Measurements from ENCODE around the gene MID1.

The MID1 gene

GRCh38 chrX:10483191-10483831 is 137.1 kb downstream of the MID1 start:
- no peak for TF ChIP-seq CTCF (IDR thresholded peaks at IDR 0.05; ENCODE audit: poor library complexity, severe bottlenecking)
- no peaks in the 10 kb centered on the region for H3K36me3 ChIP-seq (ENCODE audit: low read depth)
- no peak for ATAC-seq (ENCODE audit: low read depth)
- H3K9me3 ChIP-seq (ENCODE audit: severe bottlenecking), result no peaks in the 10 kb centered on the region
- H3K27me3 ChIP-seq (ENCODE audit: insufficient read depth, poor library complexity, severe bottlenecking), result no peaks in the 10 kb centered on the region
- no peak overlapping the region for H3K4me3 ChIP-seq (ENCODE audit: severe bottlenecking)
- no peak for DNase-seq (ENCODE audit: low spot score)
- H3K27ac ChIP-seq (ENCODE audit: poor library complexity, severe bottlenecking), result peak overlapping the region; percentile 76
- H3K4me1 ChIP-seq (ENCODE audit: insufficient read depth, poor library complexity, severe bottlenecking), result peaks cover 32% of the 10 kb centered on the region

GRCh38 chrX:10482708-10483107 is 137.7 kb downstream of the MID1 start:
- no peak overlapping the region for H3K27ac ChIP-seq (ENCODE audit: poor library complexity, severe bottlenecking)

GRCh38 chrX:10482261-10482660 is 138.1 kb downstream of the MID1 start:
- no peaks in the 10 kb centered on the region for H3K36me3 ChIP-seq (ENCODE audit: low read depth)
- no peak overlapping the region for H3K4me3 ChIP-seq (ENCODE audit: severe bottlenecking)
- DNase-seq (ENCODE audit: low spot score), result no peak
- H3K27ac ChIP-seq (ENCODE audit: poor library complexity, severe bottlenecking), result no peak overlapping the region
- H3K9me3 ChIP-seq (ENCODE audit: severe bottlenecking), result no peaks in the 10 kb centered on the region
- ATAC-seq (ENCODE audit: low read depth), result no peak
- peaks cover 32% of the 10 kb centered on the region for H3K4me1 ChIP-seq (ENCODE audit: insufficient read depth, poor library complexity, severe bottlenecking)
- no peak for TF ChIP-seq CTCF (IDR thresholded peaks at IDR 0.05; ENCODE audit: poor library complexity, severe bottlenecking)
- H3K27me3 ChIP-seq (ENCODE audit: insufficient read depth, poor library complexity, severe bottlenecking), result no peaks in the 10 kb centered on the region

More at GRCh38 chrX:10482708-10483107, 137.7 kb downstream of the MID1 start:
- no peak for TF ChIP-seq CTCF (IDR thresholded peaks at IDR 0.05; ENCODE audit: poor library complexity, severe bottlenecking)
- no peaks in the 10 kb centered on the region for H3K27me3 ChIP-seq (ENCODE audit: insufficient read depth, poor library complexity, severe bottlenecking)
- no peaks in the 10 kb centered on the region for H3K9me3 ChIP-seq (ENCODE audit: severe bottlenecking)
- DNase-seq (ENCODE audit: low spot score) (no peak), ATAC-seq (ENCODE audit: low read depth) (no peak)
- peaks cover 32% of the 10 kb centered on the region for H3K4me1 ChIP-seq (ENCODE audit: insufficient read depth, poor library complexity, severe bottlenecking)
- no peaks in the 10 kb centered on the region for H3K36me3 ChIP-seq (ENCODE audit: low read depth)
- H3K4me3 ChIP-seq (ENCODE audit: severe bottlenecking), result no peak overlapping the region

GRCh38 chrX:10480861-10481260 is 139.5 kb downstream of the MID1 start:
- Histone ChIP-seq H3K36me3 (ENCODE audit: low read depth) (no peaks in the 10 kb centered on the region), H3K4me3 (ENCODE audit: severe bottlenecking) (no peak overlapping the region), H3K9me3 (ENCODE audit: severe bottlenecking) (no peaks in the 10 kb centered on the region), H3K27ac (ENCODE audit: poor library complexity, severe bottlenecking) (no peak overlapping the region), H3K4me1 (ENCODE audit: insufficient read depth, poor library complexity, severe bottlenecking) (peaks cover 21% of the 10 kb centered on the region), H3K27me3 (ENCODE audit: insufficient read depth, poor library complexity, severe bottlenecking) (no peaks in the 10 kb centered on the region)
- DNase-seq (ENCODE audit: low spot score) (no peak), ATAC-seq (ENCODE audit: low read depth) (no peak)
- no peak for TF ChIP-seq CTCF (IDR thresholded peaks at IDR 0.05; ENCODE audit: poor library complexity, severe bottlenecking)

- TF ChIP-seq CTCF (IDR thresholded peaks at IDR 0.05; ENCODE audit: poor library complexity, severe bottlenecking), result no peak
- Histone ChIP-seq H3K36me3 (ENCODE audit: low read depth) (peaks cover 4% of the 10 kb centered on the region; the same call in 1 of the 2 replicates), H3K27ac (ENCODE audit: poor library complexity, severe bottlenecking) (no peak overlapping the region), H3K27me3 (ENCODE audit: insufficient read depth, poor library complexity, severe bottlenecking) (no peaks in the 10 kb centered on the region), H3K4me3 (ENCODE audit: severe bottlenecking) (no peak overlapping the region), H3K4me1 (ENCODE audit: insufficient read depth, poor library complexity, severe bottlenecking) (peaks cover 9% of the 10 kb centered on the region), H3K9me3 (ENCODE audit: severe bottlenecking) (no peaks in the 10 kb centered on the region)
- ATAC-seq (ENCODE audit: low read depth), result no peak
- DNase-seq (ENCODE audit: low spot score), result no peak
Measured at GRCh38 chrX:10479508-10479907, 140.9 kb downstream of the MID1 start.

All from RWPE2 (cell line).